Mucosa of descending colon (tissue), 3 donors: ENCODE measurements around the gene LZTR1. TPM values are rescaled to one million over a fixed set of nuclear protein-coding genes. Genes with fewer than 3 reads are reported as not detected.

Experiments used
- ATAC-seq: fragments of 200-7000 bp; cut with Tn5 transposase; one replicate; pipeline ENCODE4 v1.9.1; 2020; ENCODE audit warnings: mild to moderate bottlenecking, moderate library complexity
- DNase-seq, 3 donors: peaks; one replicate each; pipeline ENCODE4 v3.0.0-alpha.2; 2020
- H3K36me3 ChIP-seq: fragments of 200-600 bp; one replicate; pipeline ENCODE4 v1.8.0; 2021; ENCODE audit warnings: low read depth, mild to moderate bottlenecking
- H3K4me1 ChIP-seq: fragments of 200-600 bp; one replicate; pipeline ENCODE4 v1.8.0; 2021; ENCODE audit warnings: low read depth, mild to moderate bottlenecking
- H3K4me3 ChIP-seq: fragments of 200-600 bp; one replicate; pipeline ENCODE4 v1.8.0; 2021; ENCODE audit warnings: mild to moderate bottlenecking
- H3K9me3 ChIP-seq: fragments of 200-600 bp; one replicate; pipeline ENCODE4 v1.8.0; 2021; ENCODE audit warnings: mild to moderate bottlenecking
- intact Hi-C, 2 donors: fragments of 100-400 bp; cut with DNase I in 1 of 2; cut with micrococcal nuclease in 1 of 2; formaldehyde crosslinking; loops; one replicate each; pipeline versions ENCODE4 v1.11.0 to v1.11.1; 2022; cut with DNase I, micrococcal nuclease
- total RNA-seq, 3 donors: library from RNA; stranded (reverse); fragmentation: NEBNext Ultra II Directional in 2 of 3; extraction: Animal tissue kit (Norgen Biotek cat#: 25700) in 2 of 3; gene quantifications; one replicate each; pipeline versions ENCODE4 v1.2.1 to v1.2.4, GENCODE V29; 2021 to 2023
- TF ChIP-seq, protein P1 (sequence below): fragments of 200-600 bp; IDR thresholded peaks from one replicate; pipeline ENCODE4 v1.8.0; 2022; ENCODE audit warnings: antibody characterized with exemption, mild to moderate bottlenecking
- donor health status: DM: no; HTN: no; CAD: no; lungs with moderate emphysema.
- donor health status: DM: no; HTN: no; CAD: no.
- donor health status: DM: no; HTN: yes; CAD: no.

The LZTR1 gene
- total RNA-seq, 3 donors from 2014 or later = 42.9 to 71.3 (median 43.6) TPM

DNA sequence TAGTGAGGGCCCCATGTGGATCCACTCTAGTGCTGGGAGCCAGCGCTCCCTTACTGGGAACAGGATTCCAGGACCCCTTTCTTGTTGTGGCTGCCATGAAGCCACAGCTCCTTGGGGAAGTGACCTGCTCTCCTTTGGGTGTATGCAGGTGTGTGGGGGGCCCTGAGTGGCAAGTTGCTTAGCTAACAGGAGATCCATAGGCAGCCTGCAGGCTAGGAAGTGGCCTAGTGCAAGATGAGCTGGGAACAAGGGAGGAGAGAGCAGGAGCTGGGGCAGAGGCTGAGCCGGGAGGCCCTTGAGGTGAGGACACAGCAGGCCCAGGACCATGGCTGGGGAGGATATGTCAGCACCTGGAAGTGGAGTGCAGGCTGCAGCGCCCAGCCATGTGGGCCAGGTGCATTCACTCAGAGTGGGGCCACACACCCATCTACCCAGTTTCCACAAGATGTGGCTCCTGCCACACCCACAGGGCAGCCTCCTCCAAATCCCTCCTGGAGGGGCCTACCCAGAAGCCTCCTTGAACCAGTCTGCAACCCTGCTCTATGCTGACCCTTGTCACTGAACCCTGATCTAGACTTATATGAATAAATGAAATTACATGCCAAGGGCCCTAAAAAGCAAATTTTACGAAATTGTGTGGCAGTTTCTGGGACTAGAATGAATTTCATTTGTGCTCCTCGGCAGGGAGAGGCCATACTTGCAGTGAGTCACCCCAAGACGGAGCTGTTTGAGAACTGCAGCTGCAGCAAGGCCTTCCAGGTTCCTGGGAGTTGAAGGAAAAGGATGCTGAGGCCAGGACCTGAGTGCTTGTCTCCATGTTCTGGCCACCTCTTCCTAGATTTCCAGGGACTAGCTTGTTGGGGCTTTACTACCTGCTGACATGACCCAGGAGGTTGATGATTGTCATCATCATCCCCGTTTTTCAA, 16.6 kb downstream of the LZTR1 start:
- peaks cover 28% of the 10 kb centered on the region for H3K4me1 ChIP-seq
- ATAC-seq (no peak), DNase-seq (peak in 1 of 3 donors; percentile 48)
- no peak overlapping the region for H3K4me3 ChIP-seq
- intact Hi-C loops = no loop called here
- TF ChIP-seq, protein P1, sequence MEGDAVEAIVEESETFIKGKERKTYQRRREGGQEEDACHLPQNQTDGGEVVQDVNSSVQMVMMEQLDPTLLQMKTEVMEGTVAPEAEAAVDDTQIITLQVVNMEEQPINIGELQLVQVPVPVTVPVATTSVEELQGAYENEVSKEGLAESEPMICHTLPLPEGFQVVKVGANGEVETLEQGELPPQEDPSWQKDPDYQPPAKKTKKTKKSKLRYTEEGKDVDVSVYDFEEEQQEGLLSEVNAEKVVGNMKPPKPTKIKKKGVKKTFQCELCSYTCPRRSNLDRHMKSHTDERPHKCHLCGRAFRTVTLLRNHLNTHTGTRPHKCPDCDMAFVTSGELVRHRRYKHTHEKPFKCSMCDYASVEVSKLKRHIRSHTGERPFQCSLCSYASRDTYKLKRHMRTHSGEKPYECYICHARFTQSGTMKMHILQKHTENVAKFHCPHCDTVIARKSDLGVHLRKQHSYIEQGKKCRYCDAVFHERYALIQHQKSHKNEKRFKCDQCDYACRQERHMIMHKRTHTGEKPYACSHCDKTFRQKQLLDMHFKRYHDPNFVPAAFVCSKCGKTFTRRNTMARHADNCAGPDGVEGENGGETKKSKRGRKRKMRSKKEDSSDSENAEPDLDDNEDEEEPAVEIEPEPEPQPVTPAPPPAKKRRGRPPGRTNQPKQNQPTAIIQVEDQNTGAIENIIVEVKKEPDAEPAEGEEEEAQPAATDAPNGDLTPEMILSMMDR = no peak
- H3K36me3 ChIP-seq = no peaks in the 10 kb centered on the region
- H3K9me3 ChIP-seq = no peaks in the 10 kb centered on the region

DNA sequence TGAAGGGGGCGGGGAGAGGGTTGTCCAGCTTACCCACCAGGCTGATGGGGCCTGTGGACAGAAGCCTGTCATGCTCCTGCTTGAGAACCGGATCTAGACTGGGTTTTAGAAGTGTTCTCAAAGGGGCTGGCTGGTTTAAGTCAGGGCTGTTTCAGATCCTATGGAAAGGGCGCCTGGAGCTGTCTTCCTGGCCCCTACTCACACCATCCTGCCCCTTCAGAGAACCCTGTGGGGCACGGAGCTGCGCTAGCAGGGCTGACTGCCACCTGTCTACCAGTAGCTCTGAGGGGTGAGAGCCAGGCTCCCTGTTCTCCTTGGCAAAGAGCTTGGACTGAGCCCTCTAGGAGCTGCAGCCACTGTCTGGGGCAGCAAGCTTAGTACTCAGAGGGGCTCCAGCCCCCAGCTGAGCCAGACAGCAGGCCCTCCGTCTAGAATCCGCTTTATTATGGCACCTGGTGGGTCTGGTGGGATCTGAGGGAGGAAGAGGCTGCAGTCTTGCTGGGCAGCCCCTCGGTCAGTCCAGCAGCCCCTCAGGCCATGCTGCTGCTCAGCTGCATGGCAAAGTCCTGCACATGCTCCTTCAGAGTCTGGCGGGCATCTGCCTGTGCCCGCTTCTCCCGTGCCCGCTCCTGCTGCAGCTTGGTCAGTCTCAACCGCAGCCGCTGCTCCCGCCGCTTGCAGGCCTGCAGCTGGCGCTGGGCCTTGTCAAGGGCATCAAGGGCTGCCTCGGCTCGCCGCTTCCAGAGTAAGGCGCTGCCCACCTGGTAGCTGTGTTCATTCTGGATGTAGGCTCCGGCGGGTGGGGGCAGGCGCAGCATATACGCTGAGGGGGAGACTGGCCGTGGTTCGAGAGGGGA, 17.5 kb downstream of the LZTR1 start:
- TF ChIP-seq, protein P1 = no peak
- intact Hi-C loops = no loop called here
- Histone ChIP-seq H3K36me3 (no peaks in the 10 kb centered on the region), H3K4me1 (peaks cover 30% of the 10 kb centered on the region), H3K4me3 (no peak overlapping the region), H3K9me3 (no peaks in the 10 kb centered on the region)
- ATAC-seq = no peak
- DNase-seq = no peak

DNA sequence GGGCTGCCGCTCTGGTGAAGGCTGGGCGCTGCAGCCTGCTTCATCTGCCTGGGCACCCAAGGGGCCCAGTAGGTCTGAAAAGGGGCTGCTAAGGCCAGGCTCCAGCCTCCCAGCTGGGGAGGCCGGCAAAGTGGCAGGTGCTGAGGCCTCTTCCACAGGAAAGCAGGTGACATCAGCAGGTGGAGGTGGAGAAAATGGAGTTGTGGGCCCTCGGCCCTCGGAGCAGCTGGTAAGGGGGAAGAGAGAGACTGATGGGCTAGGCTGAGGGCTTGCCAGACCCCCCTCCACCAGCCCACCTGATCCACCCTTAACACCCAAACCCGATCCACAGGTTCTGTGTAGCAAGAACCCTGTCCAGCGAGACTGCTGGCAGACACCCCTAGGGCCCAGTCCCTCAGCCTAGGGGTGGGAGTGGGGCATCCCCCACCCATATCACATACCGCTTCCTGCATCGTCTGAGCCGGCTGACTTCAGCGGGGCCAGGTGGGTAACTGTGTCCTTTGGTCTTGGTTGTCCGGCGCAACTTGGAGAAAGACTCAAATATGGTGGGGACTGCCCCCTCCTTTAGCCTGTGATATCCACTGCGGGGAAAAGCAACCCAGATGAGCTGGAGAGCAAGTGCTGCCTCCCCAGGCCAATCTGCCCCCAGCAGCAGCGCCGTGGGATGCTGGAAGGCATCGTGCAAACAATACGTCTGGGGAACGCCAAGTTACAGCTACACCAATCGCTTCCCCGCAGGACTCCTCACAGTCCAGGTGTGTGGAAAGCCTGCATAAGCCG, 18.3 kb downstream of the LZTR1 start:
- H3K36me3 ChIP-seq = no peaks in the 10 kb centered on the region
- TF ChIP-seq, protein P1 = no peak
- no peaks in the 10 kb centered on the region for H3K9me3 ChIP-seq
- peaks cover 30% of the 10 kb centered on the region for H3K4me1 ChIP-seq
- DNase-seq (no peak), ATAC-seq (no peak)
- no peak overlapping the region for H3K4me3 ChIP-seq
- intact Hi-C loops = no loop called here

DNA sequence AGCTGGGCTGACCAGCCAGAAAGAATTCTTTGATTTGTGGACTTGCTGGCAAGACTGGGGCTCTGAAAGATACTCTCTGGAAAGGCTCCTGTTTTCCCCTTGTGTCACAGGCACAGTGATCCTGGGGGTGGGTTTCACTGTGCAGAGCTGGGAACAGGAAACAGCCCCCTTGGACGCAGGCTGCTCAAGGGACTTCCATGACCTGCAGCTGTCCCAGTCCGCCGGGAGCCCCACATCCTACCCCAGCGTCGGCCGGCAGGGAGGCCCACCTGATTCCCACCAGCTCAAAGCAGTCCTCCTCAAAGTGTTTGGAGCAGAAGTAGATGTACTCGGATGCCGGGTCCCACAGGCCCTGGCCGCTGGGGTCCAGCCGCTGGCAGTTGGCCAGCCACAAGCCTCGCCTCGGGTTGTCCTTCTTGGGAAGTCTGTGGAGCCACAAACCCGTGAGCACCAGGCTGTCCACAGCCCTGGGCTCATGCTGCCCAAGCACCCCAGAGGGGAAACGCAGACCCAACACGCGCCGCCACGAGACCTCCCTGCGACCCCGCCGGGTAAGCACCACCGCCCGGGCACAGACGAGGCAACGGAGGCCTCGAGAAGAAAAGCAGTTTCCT, 19.0 kb downstream of the LZTR1 start:
- Histone ChIP-seq H3K4me1 (peaks cover 30% of the 10 kb centered on the region), H3K4me3 (peak overlapping the region; percentile 67), H3K36me3 (no peaks in the 10 kb centered on the region), H3K9me3 (no peaks in the 10 kb centered on the region)
- DNase-seq (no peak), ATAC-seq (no peak)
- TF ChIP-seq, protein P1 = no peak
- intact Hi-C loops = no loop called here
